Trophoblast cell (in vitro differentiated cells and primary cell): ENCODE results near the gene SOSTDC1. TPM values are rescaled to one million over a fixed set of nuclear protein-coding genes. Genes with fewer than 3 reads are reported as not detected.

Experiments
- DNase-seq, 2 donors: peaks; one replicate each; pipeline ENCODE4 v3.0.0-alpha.2; 2016
- H2AFZ ChIP-seq: 2 replicates; pipeline ENCODE4 v1.6.1; 2013; ENCODE audit warnings: low read length, moderate library complexity, mild to moderate bottlenecking; ENCODE audit not compliant: insufficient read depth, poor library complexity
- H2AK5ac ChIP-seq: 2 replicates; pipeline ENCODE4 v1.6.1; 2013; ENCODE audit warnings: mild to moderate bottlenecking, low read length
- H2BK120ac ChIP-seq: 2 replicates; pipeline ENCODE4 v1.6.1; 2013; ENCODE audit warnings: low read length, mild to moderate bottlenecking, moderate library complexity; ENCODE audit not compliant: insufficient read depth, poor library complexity
- H2BK12ac ChIP-seq: 2 replicates; pipeline ENCODE4 v1.6.1; 2013; ENCODE audit warnings: mild to moderate bottlenecking, low read length, moderate library complexity
- H2BK5ac ChIP-seq: 2 replicates; pipeline ENCODE4 v1.6.1; 2013; ENCODE audit warnings: low read length, low read depth, moderate library complexity, mild to moderate bottlenecking; ENCODE audit not compliant: poor library complexity
- H3K14ac ChIP-seq: 2 replicates; pipeline ENCODE4 v1.6.1; 2013; ENCODE audit warnings: mild to moderate bottlenecking, low read length
- H3K18ac ChIP-seq: 2 replicates; pipeline ENCODE4 v1.6.1; 2013; ENCODE audit warnings: mild to moderate bottlenecking, low read length
- H3K23ac ChIP-seq: 2 replicates; pipeline ENCODE4 v1.6.1; 2013; ENCODE audit warnings: low read length
- H3K27ac ChIP-seq: 2 replicates; pipeline ENCODE4 v1.5.1; 2013; ENCODE audit warnings: low read depth, mild to moderate bottlenecking, inconsistent platforms, low read length, moderate library complexity
- H3K27me3 ChIP-seq: 2 replicates; pipeline ENCODE4 v1.6.1; 2013; ENCODE audit warnings: inconsistent platforms, mild to moderate bottlenecking, low read length, moderate library complexity; ENCODE audit not compliant: insufficient read depth
- H3K36me3 ChIP-seq, 2 experiments: 1 replicate in 1 of 2; 2 replicates in 1 of 2; pipeline ENCODE4 v1.6.1; 2013; ENCODE audit warnings: low read length in 2 of 2, mild to moderate bottlenecking in 2 of 2, moderate library complexity in 1 of 2; ENCODE audit not compliant: insufficient read depth in 2 of 2, control insufficient read depth in 1 of 2
- H3K4ac ChIP-seq: 2 replicates; pipeline ENCODE4 v1.6.1; 2013; ENCODE audit warnings: low read depth, mild to moderate bottlenecking, low read length, moderate library complexity
- H3K4me1 ChIP-seq, 2 experiments: 1 replicate in 1 of 2; 2 replicates in 1 of 2; pipeline ENCODE4 v1.6.1; 2013; ENCODE audit warnings: low read length in 2 of 2, mild to moderate bottlenecking in 2 of 2, moderate library complexity in 1 of 2; ENCODE audit not compliant: insufficient read depth in 2 of 2, control insufficient read depth in 1 of 2
- H3K4me2 ChIP-seq: 2 replicates; pipeline ENCODE4 v1.6.1; 2013; ENCODE audit warnings: inconsistent platforms, mild to moderate bottlenecking, low read length, moderate library complexity
- H3K4me3 ChIP-seq: 2 replicates; pipeline ENCODE4 v1.5.1; 2013; ENCODE audit warnings: mild to moderate bottlenecking, low read depth, low read length, inconsistent platforms
- H3K79me1 ChIP-seq: one replicate; pipeline ENCODE4 v1.6.1; 2013; ENCODE audit warnings: low read length
- H3K79me2 ChIP-seq: 2 replicates; pipeline ENCODE4 v1.6.1; 2013; ENCODE audit warnings: low read length, mild to moderate bottlenecking; ENCODE audit not compliant: control insufficient read depth, insufficient read depth, poor library complexity
- H3K9ac ChIP-seq: 2 replicates; pipeline ENCODE4 v1.6.1; 2013; ENCODE audit warnings: mild to moderate bottlenecking, low read length
- H3K9me3 ChIP-seq: 2 replicates; pipeline ENCODE4 v1.6.1; 2013; ENCODE audit warnings: low read depth, mild to moderate bottlenecking, control low read depth, inconsistent platforms, low read length; ENCODE audit not compliant: insufficient read depth
- H4K12ac ChIP-seq: 2 replicates; pipeline ENCODE4 v1.6.1; 2013; ENCODE audit warnings: low read depth, mild to moderate bottlenecking, low read length, moderate library complexity
- H4K8ac ChIP-seq: 2 replicates; pipeline ENCODE4 v1.6.1; 2013; ENCODE audit warnings: low read depth, mild to moderate bottlenecking, low read length, moderate library complexity
- H4K91ac ChIP-seq: one replicate; pipeline ENCODE4 v1.6.1; 2013; ENCODE audit warnings: low read depth, mild to moderate bottlenecking, low read length, moderate library complexity
- WGBS: extraction: QIAGEN DNeasy Blood & Tissue Kit; methylation state at CpG from one replicate; pipeline ENCODE4 v1.1.7; 2013; ENCODE audit warnings: missing lambda C conversion rate; ENCODE audit not compliant: insufficient read length, insufficient coverage; ENCODE audit errors: extremely low coverage; 5-methylcytosine and 5-hydroxymethylcytosine counted together
- polyA plus RNA-seq: library from polyadenylated mRNA; stranded (reverse); fragments of 200-250 nt; gene quantifications from 2 replicates; pipeline ENCODE4 v1.2.3, GENCODE V29; 2013

The SOSTDC1 gene, protein sequence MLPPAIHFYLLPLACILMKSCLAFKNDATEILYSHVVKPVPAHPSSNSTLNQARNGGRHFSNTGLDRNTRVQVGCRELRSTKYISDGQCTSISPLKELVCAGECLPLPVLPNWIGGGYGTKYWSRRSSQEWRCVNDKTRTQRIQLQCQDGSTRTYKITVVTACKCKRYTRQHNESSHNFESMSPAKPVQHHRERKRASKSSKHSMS
- polyA plus RNA-seq, result 0.08 and 0.15 TPM in 2 replicates

DNA sequence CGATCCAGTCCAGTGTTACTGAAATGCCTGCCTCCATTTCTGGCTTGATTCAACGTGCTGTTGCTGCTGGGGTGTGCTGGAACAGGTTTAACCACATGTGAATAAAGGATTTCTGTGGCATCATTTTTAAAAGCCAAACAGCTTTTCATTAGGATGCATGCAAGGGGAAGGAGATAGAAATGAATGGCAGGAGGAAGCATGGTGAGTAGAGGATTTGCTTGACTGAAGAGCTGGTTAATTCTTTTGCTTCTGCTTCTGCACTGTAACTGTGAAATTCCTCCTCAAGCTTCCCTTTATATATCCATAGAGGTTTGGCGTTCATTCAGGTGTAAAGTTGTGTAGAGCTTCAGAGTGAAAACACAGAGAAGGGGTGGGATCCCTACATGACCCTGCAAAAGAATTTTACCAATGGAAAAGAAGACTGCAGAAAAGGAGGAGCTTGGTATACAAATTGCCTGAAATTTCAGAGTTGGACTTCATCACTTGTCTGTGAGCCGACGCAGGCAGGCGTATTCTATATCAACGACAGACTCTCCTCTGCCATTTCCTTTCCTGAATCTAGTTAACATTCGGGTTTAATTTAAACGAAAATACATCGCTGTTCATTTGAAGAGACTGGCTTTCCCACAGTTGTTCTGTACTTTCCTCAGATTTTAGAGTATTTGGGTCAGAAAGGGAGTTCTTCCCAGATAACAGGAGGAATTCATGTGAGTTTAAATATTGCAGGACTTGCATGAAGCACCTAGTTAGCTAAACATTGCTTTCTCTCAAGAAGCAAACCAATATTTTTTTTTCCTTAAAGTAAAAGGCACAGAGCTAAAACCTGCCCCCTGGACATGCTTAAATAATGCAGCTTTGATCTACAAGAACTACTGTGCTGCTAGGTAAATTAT, at the start of gene SOSTDC1:
Gene SOSTDC1, minus strand, starts transcription at position 270 of the 893 bp plus-strand sequence. Its CDS starts 70 bp downstream, at position 200.
- DNase-seq, result no peak
- WGBS, result no CpG with 5 or more reads among the region's 10 CpGs
- Histone ChIP-seq H3K4me3 (no peak within 1 kb of the TSS), H4K91ac (no peak within 1 kb of the TSS), H2AK5ac (no peak within 1 kb of the TSS), H3K9ac (no peak within 1 kb of the TSS), H3K18ac (no peak within 1 kb of the TSS), H4K8ac (no peak within 1 kb of the TSS), H4K12ac (no peak within 1 kb of the TSS), H2BK12ac (no peak within 1 kb of the TSS), H3K4me1 (no peaks in the 10 kb centered on the region), H3K36me3 (no peaks in the 10 kb centered on the region), H2BK120ac (no peak within 1 kb of the TSS), H2BK5ac (no peak within 1 kb of the TSS), H3K14ac (no peak within 1 kb of the TSS), H3K23ac (no peak within 1 kb of the TSS), H3K27me3 (no peaks in the 10 kb centered on the region), H3K79me2 (no peaks in the 10 kb centered on the region), H3K79me1 (no peaks in the 10 kb centered on the region), H3K27ac (no peak within 1 kb of the TSS), H3K4me2 (peak within 1 kb of the TSS; percentile 2), H3K4ac (no peak within 1 kb of the TSS), H3K9me3 (no peaks in the 10 kb centered on the region), H2AFZ (no peak within 1 kb of the TSS)

DNA sequence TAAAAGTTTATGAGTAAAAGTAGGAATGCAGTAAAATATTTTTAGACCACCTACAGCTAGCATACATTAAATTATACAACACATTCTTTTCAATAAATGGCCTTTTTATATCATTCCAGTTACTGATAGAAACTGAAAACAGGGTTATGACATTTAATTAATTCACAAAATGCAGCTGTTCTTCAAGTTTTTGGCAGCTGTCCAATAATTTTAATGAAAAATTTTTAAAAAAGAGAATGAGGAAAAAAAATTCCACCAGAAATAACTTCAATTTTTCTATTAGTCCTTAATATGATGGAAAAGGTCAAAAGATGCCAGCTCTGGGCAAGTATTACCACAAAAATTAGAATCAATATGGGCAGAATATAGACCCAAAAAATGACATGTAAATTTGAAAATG, 49.2 kb upstream of the SOSTDC1 start:
- H3K4me3 ChIP-seq, result no peak overlapping the region
- H3K23ac ChIP-seq, result no peak overlapping the region
- no peak overlapping the region for H4K8ac ChIP-seq
- H4K12ac ChIP-seq, result no peak overlapping the region
- H3K27ac ChIP-seq, result no peak overlapping the region
- no peak overlapping the region for H3K14ac ChIP-seq
- H2BK120ac ChIP-seq, result no peak overlapping the region
- no peak overlapping the region for H2BK12ac ChIP-seq
- H3K79me2 ChIP-seq, result no peaks in the 10 kb centered on the region
- DNase-seq, result no peak
- no peaks in the 10 kb centered on the region for H3K36me3 ChIP-seq
- no peaks in the 10 kb centered on the region for H3K4me1 ChIP-seq
- no peak overlapping the region for H3K9ac ChIP-seq
- H2AFZ ChIP-seq, result no peak overlapping the region
- no peak overlapping the region for H3K4ac ChIP-seq
- no peak overlapping the region for H3K18ac ChIP-seq
- H2BK5ac ChIP-seq, result no peak overlapping the region
- H2AK5ac ChIP-seq, result no peak overlapping the region
- no peak overlapping the region for H4K91ac ChIP-seq
- no peaks in the 10 kb centered on the region for H3K27me3 ChIP-seq
- no peaks in the 10 kb centered on the region for H3K9me3 ChIP-seq
- H3K79me1 ChIP-seq, result no peaks in the 10 kb centered on the region
- no peak overlapping the region for H3K4me2 ChIP-seq

DNA sequence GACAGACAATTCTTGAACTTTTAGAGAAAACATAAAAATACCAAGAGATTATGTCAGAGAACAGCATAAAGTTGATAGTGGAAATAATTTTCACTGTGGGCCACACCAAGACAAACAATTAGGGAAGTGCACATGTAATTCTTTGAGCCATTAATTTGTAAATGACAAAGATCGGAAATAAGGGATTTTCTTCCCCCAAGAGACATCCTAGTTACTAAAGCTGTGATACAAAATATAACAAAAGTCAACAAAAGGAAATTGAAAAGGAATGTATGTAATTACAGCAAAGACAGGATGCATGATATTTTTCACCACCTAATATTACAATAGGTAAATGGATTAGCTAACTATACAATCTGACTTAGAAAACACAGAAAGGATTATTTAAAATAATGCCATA, 48.7 kb upstream of the SOSTDC1 start:
- Histone ChIP-seq H3K79me2 (no peaks in the 10 kb centered on the region), H3K9ac (no peak overlapping the region), H2BK5ac (no peak overlapping the region), H3K36me3 (no peaks in the 10 kb centered on the region), H2AFZ (no peak overlapping the region), H3K4me2 (no peak overlapping the region), H2BK120ac (no peak overlapping the region), H2AK5ac (no peak overlapping the region), H3K4me3 (no peak overlapping the region), H3K4me1 (no peaks in the 10 kb centered on the region), H3K14ac (no peak overlapping the region), H3K79me1 (no peaks in the 10 kb centered on the region), H3K18ac (no peak overlapping the region), H4K91ac (no peak overlapping the region), H2BK12ac (no peak overlapping the region), H3K27me3 (no peaks in the 10 kb centered on the region), H3K9me3 (no peaks in the 10 kb centered on the region), H3K23ac (no peak overlapping the region), H4K12ac (no peak overlapping the region), H3K4ac (no peak overlapping the region), H4K8ac (no peak overlapping the region), H3K27ac (no peak overlapping the region)
- no peak for DNase-seq
- no CpG with 5 or more reads among the region's 1 CpG for WGBS

DNA sequence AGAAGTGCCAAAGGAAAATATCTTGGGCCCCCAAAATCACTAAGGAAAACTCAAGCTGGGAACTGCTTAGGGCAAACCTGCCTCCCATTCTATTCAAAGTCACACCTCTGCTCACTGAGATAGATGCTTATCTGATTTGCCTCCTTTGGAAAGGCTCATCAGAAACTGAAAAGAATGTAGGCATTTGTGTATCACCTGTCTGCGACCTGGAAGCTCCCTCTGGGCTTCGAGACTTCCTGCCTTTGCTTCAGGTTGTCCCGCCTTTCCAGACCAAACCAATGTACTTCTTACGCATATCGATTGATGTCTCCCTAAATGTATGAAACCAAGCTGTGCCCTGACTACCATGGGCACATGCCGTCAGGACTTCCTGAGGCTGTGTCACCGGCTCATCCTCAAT, 46.6 kb upstream of the SOSTDC1 start:
- H3K79me2 ChIP-seq, result no peaks in the 10 kb centered on the region
- no peak overlapping the region for H3K9ac ChIP-seq
- no peak overlapping the region for H3K14ac ChIP-seq
- WGBS, result no CpG with 5 or more reads among the region's 7 CpGs
- H4K12ac ChIP-seq, result no peak overlapping the region
- H2BK5ac ChIP-seq, result no peak overlapping the region
- no peak overlapping the region for H4K91ac ChIP-seq
- H4K8ac ChIP-seq, result no peak overlapping the region
- no peak overlapping the region for H3K27ac ChIP-seq
- H2AK5ac ChIP-seq, result no peak overlapping the region
- no peaks in the 10 kb centered on the region for H3K9me3 ChIP-seq
- H3K18ac ChIP-seq, result no peak overlapping the region
- H3K23ac ChIP-seq, result no peak overlapping the region
- no peaks in the 10 kb centered on the region for H3K4me1 ChIP-seq
- no peak for DNase-seq
- no peak overlapping the region for H2BK120ac ChIP-seq
- H3K4ac ChIP-seq, result no peak overlapping the region
- no peak overlapping the region for H3K4me2 ChIP-seq
- no peaks in the 10 kb centered on the region for H3K27me3 ChIP-seq
- H3K36me3 ChIP-seq, result no peaks in the 10 kb centered on the region
- no peak overlapping the region for H3K4me3 ChIP-seq
- H2BK12ac ChIP-seq, result no peak overlapping the region
- H3K79me1 ChIP-seq, result no peaks in the 10 kb centered on the region
- H2AFZ ChIP-seq, result no peak overlapping the region
